Prostate gland (tissue), 2 donors: ENCODE measurements around the gene ZSCAN20.

ENCODE experiments used
- POLR2A ChIP-seq: fragments of 450-650 bp; IDR thresholded peaks from one replicate; pipeline ENCODE4 v1.6.1; 2016; ENCODE audit warnings: antibody characterized with exemption, mild to moderate bottlenecking
- POLR2AphosphoS5 ChIP-seq: sonication (generic); formaldehyde crosslinking; IDR thresholded peaks from one replicate; pipeline ENCODE4 v1.6.1; 2017; ENCODE audit warnings: antibody characterized with exemption
- TF ChIP-seq, protein P1 (sequence below), 4 experiments: fragments of 200-600 bp in 2 of 4; fragments of 450-650 bp in 2 of 4; sonication (generic) in 2 of 4; IDR thresholded peaks; 1 replicate in 3 of 4; 2 replicates in 1 of 4; pipeline ENCODE4 v1.5.1; 2016 to 2019; ENCODE audit warnings: antibody characterized with exemption in 4 of 4, mild to moderate bottlenecking in 2 of 4, moderate library complexity in 2 of 4

DNA sequence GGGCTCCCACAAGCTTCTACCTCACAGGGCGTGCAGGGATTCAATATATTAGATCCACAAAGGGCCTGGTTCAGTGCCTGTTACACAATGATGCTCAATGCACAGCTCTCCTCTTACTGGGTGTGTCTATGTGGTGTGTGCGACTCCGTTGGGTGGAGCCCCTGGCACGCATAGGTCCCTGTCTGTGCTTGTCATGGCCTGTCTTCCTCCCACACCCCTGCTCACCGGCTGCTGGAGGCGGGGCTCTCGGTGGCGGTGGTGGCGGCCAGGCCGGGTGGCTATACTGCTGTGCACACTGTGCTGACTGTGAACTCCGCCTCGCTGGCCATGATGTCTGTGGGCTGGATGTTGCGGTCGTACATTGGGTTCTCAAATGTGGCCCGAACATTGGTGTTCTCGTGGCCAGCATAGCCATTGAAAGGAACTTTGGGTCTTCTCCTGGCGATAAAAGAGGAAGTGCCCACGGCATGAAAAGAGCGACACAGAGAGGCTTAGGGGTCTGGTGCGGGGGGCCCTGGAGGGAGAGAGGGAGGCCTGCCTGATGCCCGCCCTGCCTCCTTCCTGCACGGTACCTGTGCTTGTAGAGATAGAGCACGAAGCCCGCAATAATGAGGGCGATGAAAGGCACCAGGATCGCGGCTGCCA, 46.9 kb downstream of the ZSCAN20 start:
- TF ChIP-seq POLR2A (no peak), POLR2AphosphoS5 (no peak)
- TF ChIP-seq, protein P1, sequence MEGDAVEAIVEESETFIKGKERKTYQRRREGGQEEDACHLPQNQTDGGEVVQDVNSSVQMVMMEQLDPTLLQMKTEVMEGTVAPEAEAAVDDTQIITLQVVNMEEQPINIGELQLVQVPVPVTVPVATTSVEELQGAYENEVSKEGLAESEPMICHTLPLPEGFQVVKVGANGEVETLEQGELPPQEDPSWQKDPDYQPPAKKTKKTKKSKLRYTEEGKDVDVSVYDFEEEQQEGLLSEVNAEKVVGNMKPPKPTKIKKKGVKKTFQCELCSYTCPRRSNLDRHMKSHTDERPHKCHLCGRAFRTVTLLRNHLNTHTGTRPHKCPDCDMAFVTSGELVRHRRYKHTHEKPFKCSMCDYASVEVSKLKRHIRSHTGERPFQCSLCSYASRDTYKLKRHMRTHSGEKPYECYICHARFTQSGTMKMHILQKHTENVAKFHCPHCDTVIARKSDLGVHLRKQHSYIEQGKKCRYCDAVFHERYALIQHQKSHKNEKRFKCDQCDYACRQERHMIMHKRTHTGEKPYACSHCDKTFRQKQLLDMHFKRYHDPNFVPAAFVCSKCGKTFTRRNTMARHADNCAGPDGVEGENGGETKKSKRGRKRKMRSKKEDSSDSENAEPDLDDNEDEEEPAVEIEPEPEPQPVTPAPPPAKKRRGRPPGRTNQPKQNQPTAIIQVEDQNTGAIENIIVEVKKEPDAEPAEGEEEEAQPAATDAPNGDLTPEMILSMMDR (IDR thresholded peaks at IDR 0.05), result no peak
